Ascending aorta (tissue), 2 donors: ENCODE results near the gene JAKMIP1. TPM values are rescaled to one million over a fixed set of nuclear protein-coding genes. Genes with fewer than 3 reads are reported as not detected.

Experiments
- DNase-seq, 2 donors: peaks; one replicate each; pipeline ENCODE4 v3.0.0-alpha.2; 2019; ENCODE audit warnings: low spot score in 2 of 2
- H3K27ac ChIP-seq, 2 donors: fragments of 200-600 bp; sonication (generic); one replicate each; pipeline ENCODE4 v1.5.1; 2016 to 2017; ENCODE audit warnings: mild to moderate bottlenecking in 1 of 2
- H3K27me3 ChIP-seq: fragments of 200-600 bp; sonication (generic); one replicate; pipeline ENCODE4 v1.5.1; 2017
- H3K36me3 ChIP-seq, 2 donors: fragments of 200-600 bp; sonication (generic); one replicate each; pipeline ENCODE4 v1.5.1; 2016
- H3K4me1 ChIP-seq, 2 donors: fragments of 200-600 bp; sonication (generic); one replicate each; pipeline ENCODE4 v1.5.1; 2016 to 2017; ENCODE audit warnings: mild to moderate bottlenecking in 1 of 2
- H3K4me3 ChIP-seq, 2 donors: fragments of 200-600 bp; sonication (generic); one replicate each; pipeline ENCODE4 v1.5.1; 2016 to 2017; ENCODE audit warnings: mild to moderate bottlenecking in 1 of 2
- H3K9me3 ChIP-seq, 2 donors: fragments of 200-600 bp; sonication (generic); one replicate each; pipeline ENCODE4 v1.5.1; 2016
- CTCF ChIP-seq, 3 experiments: fragments of 200-600 bp in 2 of 3; fragments of 450-650 bp in 1 of 3; sonication (generic) in 2 of 3; IDR thresholded peaks; one replicate each; pipeline ENCODE4 v1.5.1; 2016 to 2019; ENCODE audit warnings: antibody characterized with exemption in 3 of 3, mild to moderate bottlenecking in 1 of 3, moderate library complexity in 1 of 3
- intact Hi-C: fragments of 100-400 bp; cut with DNase I; formaldehyde crosslinking; loops from one replicate; pipeline ENCODE4 v1.15.1; 2023
- total RNA-seq: library from RNA; depleted of rRNA; stranded (reverse); fragments of >200 nt; gene quantifications from one replicate; pipeline ENCODE4 v1.1.0, GENCODE V29; 2016

JAKMIP1 gene
- total RNA-seq, 1 donor from 2014 or later, result not detected

GRCh38 chr4:6022607-6023288, 177.6 kb downstream of the JAKMIP1 start:
- Histone ChIP-seq H3K27me3 (no peaks in the 10 kb centered on the region), H3K4me3 (no peak overlapping the region), H3K4me1 (no peaks in the 10 kb centered on the region), H3K27ac (no peak overlapping the region), H3K9me3 (no peaks in the 10 kb centered on the region), H3K36me3 (no peaks in the 10 kb centered on the region)
- TF ChIP-seq CTCF (IDR thresholded peaks at IDR 0.05), result no peak
- no peak for DNase-seq
- intact Hi-C loops, result no loop called here

GRCh38 chr4:6021831-6022606, 178.3 kb downstream of the JAKMIP1 start:
- no peak overlapping the region for H3K27ac ChIP-seq
- H3K9me3 ChIP-seq, result no peaks in the 10 kb centered on the region
- intact Hi-C loops, result no loop called here
- no peaks in the 10 kb centered on the region for H3K36me3 ChIP-seq
- no peak for DNase-seq
- H3K4me3 ChIP-seq, result no peak overlapping the region
- H3K4me1 ChIP-seq, result no peaks in the 10 kb centered on the region
- H3K27me3 ChIP-seq, result no peaks in the 10 kb centered on the region
- TF ChIP-seq CTCF (IDR thresholded peaks at IDR 0.05), result no peak

- no peak overlapping the region for H3K4me3 ChIP-seq
- H3K36me3 ChIP-seq, result no peaks in the 10 kb centered on the region
- DNase-seq, result no peak
- intact Hi-C loops, result no loop called here
- no peak for TF ChIP-seq CTCF (IDR thresholded peaks at IDR 0.05)
- H3K27me3 ChIP-seq, result no peaks in the 10 kb centered on the region
- no peaks in the 10 kb centered on the region for H3K4me1 ChIP-seq
- H3K9me3 ChIP-seq, result no peaks in the 10 kb centered on the region
- no peak overlapping the region for H3K27ac ChIP-seq
These were observed 179.7 kb downstream of the JAKMIP1 start for GRCh38 chr4:6020613-6021012.

GRCh38 chr4:6019316-6020263, 180.8 kb downstream of the JAKMIP1 start:
- H3K4me3 ChIP-seq, result no peak overlapping the region
- H3K4me1 ChIP-seq, result no peaks in the 10 kb centered on the region
- no peak for DNase-seq
- no peak overlapping the region for H3K27ac ChIP-seq
- H3K9me3 ChIP-seq, result no peaks in the 10 kb centered on the region
- peak in 2 of 3 experiments; percentile 43 to 70 for TF ChIP-seq CTCF (IDR thresholded peaks at IDR 0.05)
- H3K36me3 ChIP-seq, result no peaks in the 10 kb centered on the region
- intact Hi-C loops, result no loop called here
- H3K27me3 ChIP-seq, result no peaks in the 10 kb centered on the region

GRCh38 chr4:6018331-6018730, 182.0 kb downstream of the JAKMIP1 start, which contains the start of gene C4orf50:
Gene C4orf50, minus strand, starts transcription at chr4:6018431.
- intact Hi-C loops, result no loop called here
- no peaks in the 10 kb centered on the region for H3K9me3 ChIP-seq
- no peak within 1 kb of the TSS for H3K27ac ChIP-seq
- H3K4me3 ChIP-seq, result no peak within 1 kb of the TSS
- no peaks in the 10 kb centered on the region for H3K27me3 ChIP-seq
- DNase-seq, result no peak
- no peak for TF ChIP-seq CTCF (IDR thresholded peaks at IDR 0.05)
- no peaks in the 10 kb centered on the region for H3K4me1 ChIP-seq
- no peaks in the 10 kb centered on the region for H3K36me3 ChIP-seq
